C4-2B (cell line): ENCODE measurements around the gene GIMAP2.

Experiments used
- H3K27ac ChIP-seq: fragments of 450-650 bp; 2 replicates; pipeline ENCODE4 v1.5.1; 2017
- CTCF ChIP-seq: fragments of 450-650 bp; conservative IDR thresholded peaks from 2 replicates; pipeline ENCODE4 v1.5.1; 2017; ENCODE audit warnings: mild to moderate bottlenecking
- ZFX ChIP-seq: fragments of 450-650 bp; IDR thresholded peaks from 2 replicates; pipeline ENCODE4 v1.6.1; 2017

GIMAP2 gene

GRCh38 chr7:150728011-150728410 lies 42.5 kb downstream of the GIMAP2 start:
- no peak overlapping the region for H3K27ac ChIP-seq
- TF ChIP-seq CTCF (no peak), ZFX (no peak)

GRCh38 chr7:150728609-150729008 lies 43.1 kb downstream of the GIMAP2 start:
- H3K27ac ChIP-seq, result no peak overlapping the region

GRCh38 chr7:150731916-150732315 lies 46.4 kb downstream of the GIMAP2 start:
- no peak for TF ChIP-seq CTCF
- no peak for TF ChIP-seq ZFX
- H3K27ac ChIP-seq, result no peak overlapping the region

More at GRCh38 chr7:150728609-150729008, 43.1 kb downstream of the GIMAP2 start:
- TF ChIP-seq ZFX, result no peak

- TF ChIP-seq CTCF (no peak), ZFX (no peak)
Observed at GRCh38 chr7:150732786-150733481, 47.4 kb downstream of the GIMAP2 start.

GRCh38 chr7:150733482-150734095 lies 48.1 kb downstream of the GIMAP2 start:
- no peak for TF ChIP-seq CTCF
- TF ChIP-seq ZFX, result no peak

More at GRCh38 chr7:150732786-150733481, 47.4 kb downstream of the GIMAP2 start:
- no peak overlapping the region for H3K27ac ChIP-seq

GRCh38 chr7:150734254-150734653 lies 48.7 kb downstream of the GIMAP2 start:
- TF ChIP-seq CTCF (no peak), ZFX (no peak)

More at GRCh38 chr7:150733482-150734095, 48.1 kb downstream of the GIMAP2 start:
- no peak overlapping the region for H3K27ac ChIP-seq

GRCh38 chr7:150735596-150736358 lies 50.3 kb downstream of the GIMAP2 start:
- H3K27ac ChIP-seq, result no peak overlapping the region
- TF ChIP-seq ZFX (no peak), CTCF (peak; percentile 17)

More at GRCh38 chr7:150734254-150734653, 48.7 kb downstream of the GIMAP2 start:
- no peak overlapping the region for H3K27ac ChIP-seq
